ENCODE results near the gene TSSK3. TPM values are rescaled to one million over a fixed set of nuclear protein-coding genes. Genes with fewer than 3 reads are reported as not detected.

Gene TSSK3
- total and polyA plus RNA-seq, 2 of the 8 experiments (the other 6 are each of a cell fraction or from before 2014, with no cell fraction given) = 1.2 TPM

DNA sequence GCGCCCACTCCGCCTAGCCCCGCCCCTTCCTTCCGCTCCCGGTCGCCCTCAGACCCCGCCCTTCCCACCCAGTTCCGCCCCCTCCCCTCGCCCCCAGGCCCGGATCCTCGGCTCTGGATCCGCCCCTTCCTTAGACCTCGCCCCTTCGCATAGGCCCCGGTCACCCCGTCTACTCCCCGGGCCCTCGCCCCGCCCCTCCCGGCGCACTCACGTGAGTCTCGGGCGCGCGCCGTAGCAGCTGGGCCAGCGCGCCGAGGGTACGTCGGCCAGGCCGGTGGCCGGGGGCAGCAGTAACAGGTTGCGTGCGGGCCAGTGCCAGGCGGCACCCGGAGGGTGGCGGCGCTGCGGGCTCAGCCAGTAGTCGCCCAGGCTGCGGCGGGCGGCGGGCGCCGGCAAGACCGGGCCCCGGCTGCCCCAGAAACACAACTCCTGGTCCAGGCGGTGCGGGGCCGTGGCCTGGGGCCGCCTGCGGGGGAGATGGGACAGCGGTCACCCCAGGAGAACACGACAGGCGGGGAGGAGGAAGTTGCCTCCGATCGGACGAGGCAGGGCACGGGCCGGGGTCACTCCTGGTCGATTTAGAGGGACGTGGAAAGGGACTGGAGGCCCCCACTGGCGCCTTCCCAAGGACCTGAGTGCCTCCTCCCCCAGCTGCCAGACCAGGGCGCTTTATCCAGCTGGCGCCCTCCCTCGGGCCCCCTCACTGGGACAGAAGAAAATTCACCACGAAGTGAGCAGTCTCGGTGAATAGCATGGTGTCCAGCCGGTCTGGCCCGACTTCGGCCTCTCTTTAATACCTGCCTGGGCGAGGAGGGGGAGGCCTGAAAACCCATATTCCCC is 10.7 kb upstream of the TSSK3 start (continued):
- TF ChIP-seq TAF1 (IDR thresholded peaks at IDR 0.05; ENCODE audit: low read depth, low read length) (peak; percentile 81), CEBPB (IDR thresholded peaks at IDR 0.05; ENCODE audit: low read depth, low read length) (no peak), FOSL1 (IDR thresholded peaks at IDR 0.05; ENCODE audit: insufficient read depth, low read depth, low read length) (peak; percentile 48; the same call in 1 of the 2 replicates), SIN3A (conservative IDR thresholded peaks at IDR 0.05 in 1 of 2, IDR thresholded peaks at IDR 0.05 in 1 of 2; ENCODE audit: low read depth in 1 of 2, low read length in 2 of 2) (peak in 1 of 2 experiments; percentile 49; a peak in 2 of 4 replicates), ATF2 (IDR thresholded peaks at IDR 0.05; ENCODE audit: low read length) (0 out of 2 replicates have a peak, but pooled peaks have one; percentile 1), SP4 (IDR thresholded peaks at IDR 0.05; ENCODE audit: low read length) (peak; percentile 32), TBP (IDR thresholded peaks at IDR 0.05; ENCODE audit: low read depth, low read length) (peak; percentile 62; the same call in 1 of the 2 replicates), BCL11A (IDR thresholded peaks at IDR 0.05; ENCODE audit: low read depth in 2 of 2, low read length in 2 of 2) (no peak), ASH2L (IDR thresholded peaks at IDR 0.05; ENCODE audit: low read length) (peak; percentile 38), YY1 (IDR thresholded peaks at IDR 0.05; ENCODE audit: low read depth, low read length) (no peak)
- TF ChIP-seq, protein P1, sequence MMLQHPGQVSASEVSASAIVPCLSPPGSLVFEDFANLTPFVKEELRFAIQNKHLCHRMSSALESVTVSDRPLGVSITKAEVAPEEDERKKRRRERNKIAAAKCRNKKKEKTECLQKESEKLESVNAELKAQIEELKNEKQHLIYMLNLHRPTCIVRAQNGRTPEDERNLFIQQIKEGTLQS (IDR thresholded peaks at IDR 0.05; ENCODE audit: insufficient read depth, low read depth, low read length) = 0 out of 2 replicates have a peak, but pooled peaks have one; percentile 6

Measured in H1 (cell line).